NCI-H1105 treated with DMSO at 0.1 percent for 48 hours (cell line): Measurements from ENCODE around the gene DIS3L2.

ENCODE experiments used
- DNase-seq: peaks from one replicate; lab custom pipeline; 2025; lab: John Stamatoyannopoulos, UW

DIS3L2 gene

GRCh38 chr2:231955758-231956472 lies 5.6 kb upstream of the DIS3L2 start:
- no peak for DNase-seq

GRCh38 chr2:231957913-231958763 lies 3.4 kb upstream of the DIS3L2 start:
- no peak for DNase-seq

- DNase-seq = peak; percentile 40
These were observed 634 bp upstream of the DIS3L2 start for GRCh38 chr2:231960810-231961348.

- DNase-seq = no peak
These were observed 3.6 kb downstream of the DIS3L2 start for GRCh38 chr2:231965102-231965501.

- no peak for DNase-seq
These were observed 5.4 kb downstream of the DIS3L2 start for GRCh38 chr2:231966886-231967285.

GRCh38 chr2:231968820-231969219 lies 7.3 kb downstream of the DIS3L2 start:
- DNase-seq = no peak

- no peak for DNase-seq
These were observed 8.9 kb downstream of the DIS3L2 start for GRCh38 chr2:231970461-231970860.

GRCh38 chr2:231975001-231975400 lies 13.5 kb downstream of the DIS3L2 start:
- no peak for DNase-seq

GRCh38 chr2:231977430-231977829 lies 15.9 kb downstream of the DIS3L2 start:
- DNase-seq = no peak

GRCh38 chr2:231984992-231985391 lies 23.5 kb downstream of the DIS3L2 start:
- no peak for DNase-seq

- no peak for DNase-seq
These were observed 24.3 kb downstream of the DIS3L2 start for GRCh38 chr2:231985823-231986261.

- no peak for DNase-seq
These were observed 25.7 kb downstream of the DIS3L2 start for GRCh38 chr2:231987124-231987727.

GRCh38 chr2:231988179-231988866 lies 26.8 kb downstream of the DIS3L2 start:
- DNase-seq = no peak

- no peak for DNase-seq
These were observed 30.2 kb downstream of the DIS3L2 start for GRCh38 chr2:231991664-231992063.

- no peak for DNase-seq
These were observed 31.4 kb downstream of the DIS3L2 start for GRCh38 chr2:231992888-231993287.

- DNase-seq = no peak
These were observed 35.5 kb downstream of the DIS3L2 start for GRCh38 chr2:231996797-231997540.

GRCh38 chr2:231998046-231998445 lies 36.5 kb downstream of the DIS3L2 start:
- no peak for DNase-seq

- DNase-seq = no peak
These were observed 38.9 kb downstream of the DIS3L2 start for GRCh38 chr2:232000439-232000838.

- no peak for DNase-seq
These were observed 39.6 kb downstream of the DIS3L2 start for GRCh38 chr2:232001073-232001472.

- DNase-seq = no peak
These were observed 44.7 kb downstream of the DIS3L2 start for GRCh38 chr2:232006253-232006652.
